PC-3 (cell line): Measurements from ENCODE around the gene BCL6. TPM values are rescaled to one million over a fixed set of nuclear protein-coding genes. Genes with fewer than 3 reads are reported as not detected.

Experiments used
- ATAC-seq: fragments of 200-7000 bp; cut with Tn5 transposase; 2 replicates; pipeline ENCODE4 v1.9.1; 2020; ENCODE audit warnings: mild to moderate bottlenecking, moderate library complexity
- BruUV-seq: library from RNA; stranded (reverse); fragments of 400-500 nt; replicated peaks from 2 replicates; lab custom pipeline; 2021; lab: Mats Ljungman, UMichigan
- CTCF ChIA-PET: fragments of 300-600 bp; sonication (Branson Sonifier 250); formaldehyde crosslinking; loops from one replicate; lab custom pipeline; 2022; ENCODE audit warnings: antibody characterized with exemption; lab: Charles Lee
- POLR2A ChIA-PET: fragments of 300-600 bp; sonication (Branson Sonifier 250); formaldehyde crosslinking; loops from one replicate; lab custom pipeline; 2022; ENCODE audit warnings: antibody characterized with exemption; ENCODE audit not compliant: unreplicated experiment; lab: Charles Lee
- DNase-seq: peaks from one replicate; pipeline ENCODE4 v3.0.0-alpha.2; 2015
- H2AFZ ChIP-seq: fragments of 300-600 bp; sonication (generic); 2 replicates; pipeline ENCODE4 v1.6.0; 2016; ENCODE audit warnings: antibody characterized with exemption, low read length
- H3F3A ChIP-seq: fragments of 300-600 bp; sonication (generic); one replicate; pipeline ENCODE4 v1.6.0; 2017; ENCODE audit warnings: antibody characterized with exemption, low read length, control low read depth, mild to moderate bottlenecking; ENCODE audit not compliant: unreplicated experiment
- H3K27ac ChIP-seq: fragments of 300-600 bp; sonication (generic); 2 replicates; pipeline ENCODE4 v1.5.1; 2016; ENCODE audit warnings: mild to moderate bottlenecking, low read length
- H3K27me3 ChIP-seq: fragments of 300-600 bp; sonication (generic); 2 replicates; pipeline ENCODE4 v1.6.1; 2016; ENCODE audit warnings: low read length, mixed read lengths
- H3K36me3 ChIP-seq: fragments of 300-600 bp; sonication (generic); 2 replicates; pipeline ENCODE4 v1.6.1; 2016; ENCODE audit warnings: low read depth, mixed run types, low read length, mixed read lengths
- H3K4me1 ChIP-seq: fragments of 300-600 bp; sonication (generic); 2 replicates; pipeline ENCODE4 v1.5.1; 2016; ENCODE audit warnings: low read length; ENCODE audit not compliant: insufficient read depth
- H3K4me2 ChIP-seq: fragments of 300-600 bp; sonication (generic); 2 replicates; pipeline ENCODE4 v1.6.0; 2016; ENCODE audit warnings: low read length
- H3K4me3 ChIP-seq: fragments of 300-600 bp; sonication (generic); 2 replicates; pipeline ENCODE4 v1.5.1; 2016; ENCODE audit warnings: mild to moderate bottlenecking, low read length, mixed read lengths
- H3K79me2 ChIP-seq: fragments of 300-600 bp; sonication (generic); 2 replicates; pipeline ENCODE4 v1.6.1; 2017; ENCODE audit warnings: low read length, mixed read lengths
- H3K9ac ChIP-seq: fragments of 300-600 bp; sonication (generic); 2 replicates; pipeline ENCODE4 v1.6.0; 2016; ENCODE audit warnings: mild to moderate bottlenecking, low read length
- H3K9me2 ChIP-seq: fragments of 300-600 bp; sonication (generic); replicated peaks from 2 replicates; pipeline ENCODE4 v1.6.1; 2016; ENCODE audit warnings: mixed run types, low read length, mixed read lengths
- H3K9me3 ChIP-seq: fragments of 300-600 bp; sonication (generic); 2 replicates; pipeline ENCODE4 v1.6.1; 2016; ENCODE audit warnings: low read length, mixed read lengths
- H4K20me1 ChIP-seq: fragments of 300-600 bp; sonication (generic); 2 replicates; pipeline ENCODE4 v1.6.1; 2016; ENCODE audit warnings: low read length, mixed read lengths
- CTCF ChIP-seq: fragments of 300-600 bp; sonication (generic); conservative IDR thresholded peaks from 2 replicates; pipeline ENCODE4 v1.5.1; 2017; ENCODE audit warnings: antibody characterized with exemption, low read depth, mild to moderate bottlenecking, low read length
- EZH2 ChIP-seq: fragments of 300-600 bp; sonication (generic); IDR thresholded peaks from one replicate; pipeline ENCODE4 v1.6.1; 2017; ENCODE audit warnings: antibody characterized with exemption, mild to moderate bottlenecking, low read length; ENCODE audit not compliant: unreplicated experiment
- EZH2phosphoT487 ChIP-seq: fragments of 300-600 bp; sonication (generic); IDR thresholded peaks from 2 replicates; pipeline ENCODE4 v1.6.1; 2018; ENCODE audit warnings: mild to moderate bottlenecking, antibody characterized with exemption, low read length, borderline replicate concordance
- intact Hi-C: fragments of 100-400 bp; cut with micrococcal nuclease; formaldehyde crosslinking; loops from 2 replicates; pipeline ENCODE4 v1.9.0; 2023
- total RNA-seq: library from RNA; depleted of rRNA; stranded (reverse); fragments of >200 nt; gene quantifications from 2 replicates; pipeline ENCODE4 v1.2.3, GENCODE V29; 2014

Gene BCL6
- total RNA-seq, 1 experiment from 2014 or later = 11.8 TPM

DNA sequence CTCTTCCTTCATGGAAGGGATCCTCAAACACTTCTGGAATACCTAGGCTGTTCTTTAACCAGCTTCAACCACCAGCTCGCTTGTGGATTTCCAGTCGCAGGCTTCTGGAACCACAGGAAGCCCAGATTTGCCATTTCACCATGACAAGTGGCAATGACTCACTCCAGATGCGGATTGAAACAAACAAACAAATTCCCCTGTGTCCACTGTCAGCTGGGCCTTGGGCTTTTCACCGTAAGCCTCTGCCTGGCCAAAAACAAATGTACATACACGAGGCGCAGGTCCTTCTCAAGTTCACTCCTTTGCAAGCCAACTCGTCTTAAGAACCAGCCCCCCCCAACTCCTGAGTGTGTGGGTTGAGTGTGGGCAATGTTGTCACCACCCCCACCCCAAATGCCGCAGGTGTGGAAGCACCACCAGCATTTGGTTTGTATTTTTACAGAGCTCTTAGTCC, 8.8 kb downstream of the BCL6 start:
- Histone ChIP-seq H3K9ac (no peak overlapping the region), H3K4me2 (0 out of 2 replicates have a peak overlapping the region, but pooled peaks have one; percentile 9), H2AFZ (no peak overlapping the region), H3K79me2 (peaks cover 44% of the 10 kb centered on the region), H3K27me3 (no peaks in the 10 kb centered on the region), H3K4me1 (peaks cover 25% of the 10 kb centered on the region), H3K36me3 (peaks cover 10% of the 10 kb centered on the region; the same call in 1 of the 2 replicates), H4K20me1 (0 out of 2 replicates have a peak, but pooled peaks cover 5% of the 10 kb centered on the region), H3K9me3 (no peaks in the 10 kb centered on the region), H3K9me2 (no peaks in the 10 kb centered on the region), H3F3A (no peaks in the 10 kb centered on the region), H3K27ac (no peak overlapping the region), H3K4me3 (no peak overlapping the region)
- DNase-seq (peak; percentile 45), ATAC-seq (no peak)
- TF ChIP-seq CTCF (no peak), EZH2phosphoT487 (no peak)
- POLR2A ChIA-PET = interaction anchor here (0.5 to 0.6 kb wide), 2 partner anchors 351 to 483 kb away, joined by 3 to 7 read pairs; no protein-coding TSS in a partner anchor
- intact Hi-C loops = loop anchor here (5.0 kb wide), 1 partner anchor 1496 kb away; no protein-coding TSS in a partner anchor
- no TSS peak for BruUV-seq
- CTCF ChIA-PET = interaction anchor here (0.5 kb wide), 1 partner anchor 516 kb away, joined by 8 read pairs; no protein-coding TSS in a partner anchor

- no TSS peak for BruUV-seq
- Histone ChIP-seq H3K79me2 (peaks cover 40% of the 10 kb centered on the region), H3K36me3 (peaks cover 15% of the 10 kb centered on the region; the same call in 1 of the 2 replicates), H3K4me3 (no peak overlapping the region), H3K9me3 (no peaks in the 10 kb centered on the region), H3F3A (no peaks in the 10 kb centered on the region), H3K27ac (no peak overlapping the region), H3K9me2 (no peaks in the 10 kb centered on the region), H3K9ac (no peak overlapping the region), H2AFZ (no peak overlapping the region), H3K27me3 (no peaks in the 10 kb centered on the region), H3K4me2 (no peak overlapping the region), H4K20me1 (0 out of 2 replicates have a peak, but pooled peaks cover 5% of the 10 kb centered on the region), H3K4me1 (peaks cover 25% of the 10 kb centered on the region)
- ChIA-PET POLR2A (interaction anchor here (0.5 kb wide), 1 partner anchor 351 kb away, joined by 3 read pairs; no protein-coding TSS in a partner anchor), CTCF (no interaction called here)
- intact Hi-C loops = loop anchor here (5.0 kb wide), 1 partner anchor 1496 kb away; no protein-coding TSS in a partner anchor
- DNase-seq (no peak), ATAC-seq (no peak)
- TF ChIP-seq CTCF = no peak
- TF ChIP-seq EZH2 = no peak
- no peak for TF ChIP-seq EZH2phosphoT487
Measured at GRCh38 chr3:187735837-187736236, 9.4 kb downstream of the BCL6 start.

DNA sequence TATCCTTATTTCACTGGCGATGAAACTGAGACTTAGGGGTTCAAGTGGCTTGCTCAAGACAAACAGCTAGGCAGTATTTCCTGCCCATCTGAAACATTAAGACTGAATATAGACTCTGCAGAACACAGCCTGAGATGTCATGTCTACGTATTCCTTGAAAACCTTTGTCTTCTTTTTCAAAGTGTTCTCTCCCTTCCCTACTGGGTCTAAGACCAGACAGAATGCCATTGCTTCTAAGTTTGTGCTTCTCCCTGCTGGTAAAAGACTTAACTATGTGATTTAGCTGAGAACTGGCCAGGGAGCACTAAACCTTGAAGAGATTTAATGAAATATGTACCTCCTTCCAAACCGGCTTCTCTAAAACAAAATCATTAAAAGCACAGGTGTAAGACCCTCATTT, 9.9 kb downstream of the BCL6 start:
- Histone ChIP-seq H2AFZ (no peak overlapping the region), H3K4me3 (no peak overlapping the region), H3K4me2 (no peak overlapping the region), H3K9me3 (no peaks in the 10 kb centered on the region), H3F3A (no peaks in the 10 kb centered on the region), H3K4me1 (peaks cover 22% of the 10 kb centered on the region), H3K79me2 (peaks cover 36% of the 10 kb centered on the region), H3K9ac (no peak overlapping the region), H3K27ac (no peak overlapping the region), H4K20me1 (0 out of 2 replicates have a peak, but pooled peaks cover 5% of the 10 kb centered on the region), H3K9me2 (no peaks in the 10 kb centered on the region), H3K36me3 (peaks cover 19% of the 10 kb centered on the region; the same call in 1 of the 2 replicates), H3K27me3 (no peaks in the 10 kb centered on the region)
- intact Hi-C loops = loop anchor here (5.0 kb wide), 1 partner anchor 1497 kb away; no protein-coding TSS in a partner anchor
- no peak for DNase-seq
- ChIA-PET CTCF (no interaction called here), POLR2A (no interaction called here)
- no peak for ATAC-seq
- TF ChIP-seq CTCF (no peak), EZH2 (no peak), EZH2phosphoT487 (no peak)
- no TSS peak for BruUV-seq
